Activated CD4-positive, alpha-beta T cell treated with anti-CD3 and anti-CD28 coated beads, Interleukin-2, amount 50 U/mL, for 1 hour (primary cell): ENCODE data around the gene XAF1.
"Not testable (repeated sequence)": the region's sequence is repeated elsewhere in the genome, so short reads cannot be mapped to it uniquely, and the experiment has no call there.

Experiments used
- DNase-seq: peaks from one replicate; pipeline ENCODE4 v3.0.0-alpha.2; 2020

XAF1 gene

DNA sequence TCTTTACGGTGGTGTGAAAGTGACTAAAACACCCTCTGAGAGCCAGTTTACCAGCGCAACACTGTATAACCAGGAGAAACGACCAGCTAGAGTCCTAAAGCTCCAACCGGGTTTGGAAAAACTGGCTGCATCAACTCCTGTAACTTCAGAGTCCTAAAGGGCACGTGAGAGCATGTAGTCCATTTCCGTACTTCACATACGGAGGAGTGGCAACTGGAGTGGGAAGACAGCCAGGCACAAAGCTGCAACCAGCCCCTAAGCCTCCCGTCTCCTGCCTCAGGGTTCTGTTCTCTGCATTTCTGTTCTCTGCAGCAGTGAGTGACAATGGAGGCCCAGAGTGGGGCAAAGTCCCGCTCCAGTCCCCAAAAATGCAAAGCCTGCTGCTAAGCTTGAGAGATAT, 56.4 kb downstream of the XAF1 start:
- no peak for DNase-seq

DNA sequence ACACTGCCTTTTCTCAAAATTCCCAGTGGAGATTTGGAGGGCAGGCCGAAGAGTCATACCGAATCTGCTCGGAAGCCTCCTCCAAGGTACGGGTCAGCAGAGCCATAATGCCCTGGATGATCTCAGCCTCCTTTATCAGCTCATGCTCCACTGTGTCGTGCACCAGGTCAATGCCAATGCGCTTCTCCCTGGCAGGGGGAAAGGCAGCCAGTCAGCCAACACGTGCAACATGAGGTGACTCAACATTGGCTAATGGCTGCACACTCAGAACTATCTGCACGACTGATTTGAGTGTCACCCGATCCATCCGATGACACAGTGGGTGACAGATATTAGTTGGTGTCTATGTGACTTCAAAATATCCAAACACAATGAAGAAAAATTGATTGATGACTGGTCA, 59.9 kb downstream of the XAF1 start:
- no peak for DNase-seq

DNA sequence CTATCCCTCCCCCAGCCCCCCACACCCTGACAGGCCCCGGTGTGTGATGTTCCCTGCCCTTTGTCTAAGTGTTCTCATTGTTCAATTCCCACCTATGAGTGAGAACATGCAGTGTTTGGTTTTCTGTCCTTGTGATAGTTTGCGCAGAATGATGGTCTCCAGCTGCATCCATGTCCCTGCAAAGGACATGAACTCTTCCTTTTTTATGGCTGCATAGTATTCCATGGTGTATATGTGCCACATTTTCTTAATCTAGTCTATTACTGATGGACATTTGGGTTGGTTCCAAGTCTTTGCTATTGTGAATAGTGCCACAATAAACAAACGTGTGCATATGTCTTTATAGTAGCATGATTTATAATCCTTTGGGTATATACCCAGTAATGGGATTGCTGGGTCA, 60.5 kb downstream of the XAF1 start:
- DNase-seq, result not testable (repeated sequence)

DNA sequence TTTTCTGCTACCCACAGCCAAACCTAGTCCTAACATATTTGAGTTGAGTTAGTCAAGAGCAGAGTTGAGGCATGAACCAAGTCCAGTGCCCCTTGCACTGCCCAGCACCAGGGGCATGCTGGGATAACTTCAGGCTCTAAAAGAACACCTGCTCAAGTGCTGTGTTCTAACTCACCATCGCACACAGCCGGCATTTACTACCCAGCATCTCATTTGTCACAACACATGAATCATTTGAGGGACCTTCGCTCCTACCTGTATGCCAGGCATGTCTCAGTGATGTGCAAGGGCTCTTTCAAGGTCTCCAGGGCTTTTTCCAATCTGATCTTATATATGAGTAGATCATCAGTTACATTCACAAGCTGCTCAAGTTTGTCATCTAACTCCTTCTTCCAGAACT, 63.1 kb downstream of the XAF1 start:
- no peak for DNase-seq

DNA sequence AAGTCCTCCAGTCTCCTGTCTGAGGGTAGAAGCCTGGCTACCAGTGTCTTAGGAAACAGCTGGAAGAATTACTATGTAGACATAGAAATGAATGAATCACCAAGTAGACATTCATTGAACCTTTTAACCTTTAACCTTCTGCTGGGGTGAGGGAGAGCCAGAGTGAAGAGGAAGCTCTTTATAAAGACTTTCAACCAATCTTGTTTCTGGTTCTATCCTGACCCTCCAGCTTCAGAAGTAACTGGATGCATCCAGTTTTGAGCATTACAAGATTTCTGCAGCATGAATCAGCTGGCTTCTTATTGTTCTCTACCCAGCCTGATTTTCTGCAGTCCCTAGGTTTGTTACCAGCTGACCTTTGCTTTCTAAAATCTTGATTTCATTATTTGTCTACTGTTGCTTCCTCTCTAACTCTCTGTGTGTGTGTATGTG, 67.2 kb downstream of the XAF1 start:
- DNase-seq, result no peak
